BE2C (cell line): ENCODE results near the gene INHBC.

Experiments used
- DNase-seq: peaks from one replicate; pipeline ENCODE4 v3.0.0-alpha.2; 2020
- H3K27me3 ChIP-seq: fragments of 250-450 bp; sonication (Bioruptor Pico); 2 replicates; pipeline ENCODE4 v1.5.1; 2020; ENCODE audit warnings: mild to moderate bottlenecking
- H3K36me3 ChIP-seq: fragments of 250-450 bp; sonication (Bioruptor Pico); 2 replicates; pipeline ENCODE4 v1.5.1; 2020; ENCODE audit warnings: mild to moderate bottlenecking
- H3K4me1 ChIP-seq: fragments of 250-450 bp; sonication (Bioruptor Pico); 2 replicates; pipeline ENCODE4 v1.5.1; 2020
- H3K4me3 ChIP-seq: 2 replicates; pipeline ENCODE4 v1.5.1; 2011; ENCODE audit warnings: low read depth, low read length
- H3K9me3 ChIP-seq: fragments of 250-450 bp; sonication (Bioruptor Pico); 2 replicates; pipeline ENCODE4 v1.5.1; 2020
- TF ChIP-seq, protein P1 (sequence below): IDR thresholded peaks from 2 replicates; pipeline ENCODE4 v1.5.1; 2012; ENCODE audit warnings: mild to moderate bottlenecking, low read depth, low read length

The INHBC gene

DNA sequence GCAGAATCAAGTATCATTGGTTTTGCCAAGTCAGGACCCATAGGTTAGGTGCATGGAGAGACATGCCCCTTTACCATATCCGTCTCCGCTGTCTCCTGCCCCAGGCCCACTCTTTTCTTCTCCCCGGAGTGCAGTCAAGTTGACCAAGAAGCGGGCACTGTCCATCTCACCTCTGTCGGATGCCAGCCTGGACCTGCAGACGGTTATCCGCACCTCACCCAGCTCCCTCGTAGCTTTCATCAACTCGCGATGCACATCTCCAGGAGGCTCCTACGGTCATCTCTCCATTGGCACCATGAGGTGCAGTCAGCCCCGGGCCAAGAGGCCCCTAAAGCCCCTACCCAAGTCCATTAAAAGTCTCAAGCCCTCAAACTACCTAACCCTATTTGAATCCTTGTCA lies 30.0 kb downstream of the INHBC start:
- no peak for DNase-seq
- Histone ChIP-seq H3K36me3 (no peaks in the 10 kb centered on the region), H3K27me3 (peaks cover 67% of the 10 kb centered on the region), H3K4me3 (no peak overlapping the region), H3K4me1 (peaks cover 3% of the 10 kb centered on the region; the same call in 1 of the 2 replicates), H3K9me3 (no peaks in the 10 kb centered on the region)
- TF ChIP-seq, protein P1, sequence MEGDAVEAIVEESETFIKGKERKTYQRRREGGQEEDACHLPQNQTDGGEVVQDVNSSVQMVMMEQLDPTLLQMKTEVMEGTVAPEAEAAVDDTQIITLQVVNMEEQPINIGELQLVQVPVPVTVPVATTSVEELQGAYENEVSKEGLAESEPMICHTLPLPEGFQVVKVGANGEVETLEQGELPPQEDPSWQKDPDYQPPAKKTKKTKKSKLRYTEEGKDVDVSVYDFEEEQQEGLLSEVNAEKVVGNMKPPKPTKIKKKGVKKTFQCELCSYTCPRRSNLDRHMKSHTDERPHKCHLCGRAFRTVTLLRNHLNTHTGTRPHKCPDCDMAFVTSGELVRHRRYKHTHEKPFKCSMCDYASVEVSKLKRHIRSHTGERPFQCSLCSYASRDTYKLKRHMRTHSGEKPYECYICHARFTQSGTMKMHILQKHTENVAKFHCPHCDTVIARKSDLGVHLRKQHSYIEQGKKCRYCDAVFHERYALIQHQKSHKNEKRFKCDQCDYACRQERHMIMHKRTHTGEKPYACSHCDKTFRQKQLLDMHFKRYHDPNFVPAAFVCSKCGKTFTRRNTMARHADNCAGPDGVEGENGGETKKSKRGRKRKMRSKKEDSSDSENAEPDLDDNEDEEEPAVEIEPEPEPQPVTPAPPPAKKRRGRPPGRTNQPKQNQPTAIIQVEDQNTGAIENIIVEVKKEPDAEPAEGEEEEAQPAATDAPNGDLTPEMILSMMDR = no peak

DNA sequence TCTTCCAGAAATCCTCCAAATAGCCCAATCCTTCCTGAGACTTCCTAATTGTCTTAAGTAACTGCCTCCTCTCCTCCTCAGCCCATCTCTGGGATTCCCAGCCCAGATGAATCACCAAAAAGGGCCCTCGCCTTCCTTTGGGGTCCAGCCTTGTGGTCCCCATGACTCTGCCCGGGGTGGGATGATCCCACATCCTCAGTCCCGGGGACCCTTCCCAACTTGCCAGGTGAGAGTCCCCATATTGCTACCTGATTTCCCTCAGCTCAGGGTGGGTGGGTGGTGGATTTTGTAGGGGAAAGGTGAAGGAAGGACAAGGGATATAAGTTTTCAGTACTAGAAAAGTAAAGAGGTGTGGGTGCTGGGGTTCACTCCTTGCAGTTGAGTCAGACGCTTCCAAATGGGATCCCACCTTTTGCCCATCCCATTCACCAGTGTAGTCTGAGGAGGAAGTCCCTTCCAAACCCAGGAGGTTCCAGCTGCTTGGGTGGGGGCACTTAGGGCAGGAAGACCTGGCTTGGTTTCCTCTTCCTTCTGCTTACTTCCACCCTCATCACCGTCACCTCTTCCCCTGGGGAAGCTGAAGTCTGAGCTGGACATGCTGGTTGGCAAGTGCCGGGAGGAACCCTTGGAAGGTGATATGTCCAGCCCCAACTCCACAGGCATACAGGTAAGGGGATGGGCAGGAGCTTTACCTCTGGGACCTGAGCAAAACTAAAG lies 30.6 kb downstream of the INHBC start:
- peaks cover 3% of the 10 kb centered on the region; the same call in 1 of the 2 replicates for H3K4me1 ChIP-seq
- no peaks in the 10 kb centered on the region for H3K9me3 ChIP-seq
- H3K27me3 ChIP-seq = peaks cover 73% of the 10 kb centered on the region
- no peak for DNase-seq
- no peak overlapping the region for H3K4me3 ChIP-seq
- H3K36me3 ChIP-seq = no peaks in the 10 kb centered on the region
- TF ChIP-seq, protein P1 = no peak

DNA sequence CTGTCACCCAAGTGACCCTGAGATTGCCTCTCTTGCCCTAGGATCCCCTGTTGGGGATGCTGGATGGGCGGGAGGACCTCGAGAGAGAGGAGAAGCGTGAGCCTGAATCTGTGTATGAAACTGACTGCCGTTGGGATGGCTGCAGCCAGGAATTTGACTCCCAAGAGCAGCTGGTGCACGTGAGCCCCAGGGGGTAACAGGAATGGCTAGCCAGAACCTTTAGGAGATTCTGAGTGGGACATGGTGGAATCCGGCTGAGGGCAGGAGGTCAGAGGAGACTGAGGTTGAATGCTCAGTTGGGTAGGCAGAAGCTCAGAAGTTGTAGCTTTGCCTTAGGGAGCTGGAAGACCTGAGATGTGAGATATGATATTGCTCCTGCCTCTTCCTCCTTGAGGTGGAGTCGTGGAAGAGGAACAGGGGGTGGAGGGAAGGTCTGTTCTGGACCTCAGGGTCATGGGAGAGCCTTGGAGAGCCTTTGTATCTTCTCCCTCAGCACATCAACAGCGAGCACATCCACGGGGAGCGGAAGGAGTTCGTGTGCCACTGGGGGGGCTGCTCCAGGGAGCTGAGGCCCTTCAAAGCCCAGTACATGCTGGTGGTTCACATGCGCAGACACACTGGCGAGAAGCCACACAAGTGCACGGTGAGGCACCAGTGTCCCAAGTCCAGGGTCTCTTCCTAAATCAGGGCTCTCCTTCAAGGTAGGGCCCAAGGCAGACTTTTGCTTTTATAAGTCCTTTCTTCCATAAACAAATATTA lies 31.3 kb downstream of the INHBC start:
- Histone ChIP-seq H3K27me3 (peaks cover 77% of the 10 kb centered on the region), H3K4me1 (no peaks in the 10 kb centered on the region), H3K9me3 (no peaks in the 10 kb centered on the region), H3K4me3 (no peak overlapping the region), H3K36me3 (no peaks in the 10 kb centered on the region)
- no peak for DNase-seq
- TF ChIP-seq, protein P1 = no peak

DNA sequence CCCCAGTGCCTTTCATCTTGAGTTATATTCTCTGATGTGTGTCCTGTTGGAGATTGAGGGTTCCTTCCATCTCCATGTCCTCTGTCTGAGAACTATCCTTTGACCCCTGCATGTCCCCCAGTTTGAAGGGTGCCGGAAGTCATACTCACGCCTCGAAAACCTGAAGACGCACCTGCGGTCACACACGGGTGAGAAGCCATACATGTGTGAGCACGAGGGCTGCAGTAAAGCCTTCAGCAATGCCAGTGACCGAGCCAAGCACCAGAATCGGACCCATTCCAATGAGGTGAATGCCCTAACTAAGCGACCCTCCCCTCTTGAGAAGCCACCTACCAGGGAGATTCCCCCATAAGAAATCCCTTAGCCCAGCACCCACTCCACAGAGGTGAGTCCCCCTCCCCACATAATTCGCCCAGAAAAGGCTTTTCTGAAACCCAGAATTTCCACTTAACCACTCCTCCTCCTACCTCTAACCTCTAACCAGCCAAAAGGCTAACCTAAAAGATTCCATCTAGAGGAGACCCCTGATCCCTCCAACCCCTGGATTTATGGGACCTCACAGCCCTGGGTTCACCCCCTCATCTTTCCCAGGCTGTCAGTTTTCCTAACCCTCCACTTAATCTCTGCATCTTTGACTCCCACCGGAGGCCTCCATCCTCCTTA lies 32.8 kb downstream of the INHBC start:
- H3K4me1 ChIP-seq = no peaks in the 10 kb centered on the region
- no peaks in the 10 kb centered on the region for H3K9me3 ChIP-seq
- no peak overlapping the region for H3K4me3 ChIP-seq
- H3K27me3 ChIP-seq = peaks cover 87% of the 10 kb centered on the region
- no peaks in the 10 kb centered on the region for H3K36me3 ChIP-seq
- TF ChIP-seq, protein P1 = no peak
- DNase-seq = no peak

- no peaks in the 10 kb centered on the region for H3K36me3 ChIP-seq
- TF ChIP-seq, protein P1 = no peak
- peaks cover 92% of the 10 kb centered on the region for H3K27me3 ChIP-seq
- no peak for DNase-seq
- no peaks in the 10 kb centered on the region for H3K4me1 ChIP-seq
- H3K9me3 ChIP-seq = no peaks in the 10 kb centered on the region
- no peak overlapping the region for H3K4me3 ChIP-seq
Observed at GRCh38 chr12:57467915-57468314, 33.3 kb downstream of the INHBC start.
